ENCODE results near the gene KANSL1L. TPM values are rescaled to one million over a fixed set of nuclear protein-coding genes. Genes with fewer than 3 reads are reported as not detected.

The KANSL1L gene
- total and polyA plus RNA-seq, 9 of the 15 experiments (the other 6 are each of a cell fraction or from before 2014, with no cell fraction given), result 1.3 to 6.7 (median 2.4) TPM

GRCh38 chr2:210086930-210087329 is 84.3 kb downstream of the KANSL1L start:
- Histone ChIP-seq H3K27me3 (ENCODE audit: control insufficient read depth in 2 of 2, insufficient read depth in 2 of 2, low read length in 2 of 2) (no peaks in the 10 kb centered on the region), H3K9me1 (ENCODE audit: control insufficient read depth, insufficient read depth, low read length) (no peaks in the 10 kb centered on the region), H4K20me1 (replicated peaks; ENCODE audit: control insufficient read depth, insufficient read depth, low read length) (no peaks in the 10 kb centered on the region), H3K36me3 (ENCODE audit: control insufficient read depth, insufficient read depth, low read length) (no peaks in the 10 kb centered on the region), H3K9ac (ENCODE audit: insufficient read depth in 1 of 2, low read depth in 2 of 2, low read length in 2 of 2) (no peak overlapping the region), H3K4me3 (no peak overlapping the region), H3K4me1 (replicated peaks in 1 of 2; ENCODE audit: control insufficient read depth in 2 of 2, insufficient read depth in 2 of 2, low read length in 2 of 2) (no peaks in the 10 kb centered on the region), H3K9me3 (replicated peaks; ENCODE audit: control insufficient read depth, insufficient read depth, low read depth, low read length) (no peaks in the 10 kb centered on the region), H3K79me2 (ENCODE audit: control insufficient read depth, insufficient read depth, low read length) (no peaks in the 10 kb centered on the region), H3K4me2 (ENCODE audit: insufficient read depth, low read length) (no peak overlapping the region), H3K27ac (ENCODE audit: extremely low read depth, low read depth, low read length) (no peak overlapping the region), H2AFZ (ENCODE audit: low read depth, low read length) (no peak overlapping the region)
- DNase-seq (ENCODE audit: extremely low read depth in 1 of 4, low spot score in 3 of 4), result no peak
- ATAC-seq, result no peak
- in situ Hi-C loops (cut with MboI), result no loop called here
- 0% methylated on average over 1 of the region's 2 CpGs for WGBS (ENCODE audit: insufficient coverage, low coverage, missing lambda C conversion rate)
- FAIRE-seq, result no peak
- ChIA-PET CTCF (ENCODE audit: low intra/inter-chr PET ratio) (no interaction called here), POLR2A (no interaction called here)
- intact Hi-C loops (cut with micrococcal nuclease), result no loop called here
- TF ChIP-seq KDM2B (CRISPR knock-in tag; IDR thresholded peaks at IDR 0.05) (no peak), GABPA (tag; conservative IDR thresholded peaks at IDR 0.05; ENCODE audit: low read depth) (no peak), HMGXB4 (CRISPR knock-in tag; IDR thresholded peaks at IDR 0.05) (no peak), ATF6 (CRISPR knock-in tag; IDR thresholded peaks at IDR 0.05) (no peak), SAP30 (IDR thresholded peaks at IDR 0.05; ENCODE audit: borderline replicate concordance, insufficient read depth, low read depth, low read length, poor library complexity, severe bottlenecking) (no peak), UBTF (IDR thresholded peaks at IDR 0.05; ENCODE audit: borderline replicate concordance in 1 of 2, low read depth in 2 of 2, low read length in 2 of 2) (no peak)
- BruUV-seq (replicated peaks), result no TSS peak

Data from K562 (cell line).